Measurements from ENCODE around the gene DEFB108B. TPM values are rescaled to one million over a fixed set of nuclear protein-coding genes. Genes with fewer than 3 reads are reported as not detected.
A peak's percentile ranks its signal among the peaks of the same experiment; 100 is the strongest.
"Not testable (repeated sequence)": the region's sequence is repeated elsewhere in the genome, so short reads cannot be mapped to it uniquely, and the experiment has no call there.

Gene DEFB108B, protein sequence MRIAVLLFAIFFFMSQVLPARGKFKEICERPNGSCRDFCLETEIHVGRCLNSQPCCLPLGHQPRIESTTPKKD
- total RNA-seq (2014; rRNA removed; shearing (Covaris generic)) (not detected in 2 replicates), polyA plus RNA-seq (2016; fragmentation: Nextera tagmentation; extraction: Ambion mirVana) (not detected in 2 replicates)
- long read RNA-seq: 0 reads

DNA sequence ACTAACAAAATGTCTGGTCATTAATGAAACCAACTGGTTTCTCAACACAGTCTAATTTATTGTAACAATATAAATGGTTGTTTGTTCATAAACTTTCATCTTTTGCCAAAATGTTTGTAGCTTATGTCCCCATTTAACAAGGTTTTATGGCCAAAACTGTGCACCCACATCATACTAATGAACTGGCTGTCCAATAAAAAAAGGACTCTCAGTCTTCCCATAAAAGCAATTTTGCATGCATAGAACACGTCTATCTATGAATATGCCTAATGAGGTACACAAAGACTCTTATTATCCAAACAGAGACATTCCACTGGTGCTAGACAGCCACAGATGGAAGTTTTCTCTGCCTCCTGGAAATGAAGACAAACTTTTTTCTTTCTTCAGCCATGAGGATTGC is at the start of gene DEFB108B:
DEFB108B (plus strand) TSS at position 390 of the 400 bp plus-strand sequence; CDS start at position 390, 0 bp downstream.
- not testable (repeated sequence) for H3K4me3 Mint-ChIP-seq

DNA sequence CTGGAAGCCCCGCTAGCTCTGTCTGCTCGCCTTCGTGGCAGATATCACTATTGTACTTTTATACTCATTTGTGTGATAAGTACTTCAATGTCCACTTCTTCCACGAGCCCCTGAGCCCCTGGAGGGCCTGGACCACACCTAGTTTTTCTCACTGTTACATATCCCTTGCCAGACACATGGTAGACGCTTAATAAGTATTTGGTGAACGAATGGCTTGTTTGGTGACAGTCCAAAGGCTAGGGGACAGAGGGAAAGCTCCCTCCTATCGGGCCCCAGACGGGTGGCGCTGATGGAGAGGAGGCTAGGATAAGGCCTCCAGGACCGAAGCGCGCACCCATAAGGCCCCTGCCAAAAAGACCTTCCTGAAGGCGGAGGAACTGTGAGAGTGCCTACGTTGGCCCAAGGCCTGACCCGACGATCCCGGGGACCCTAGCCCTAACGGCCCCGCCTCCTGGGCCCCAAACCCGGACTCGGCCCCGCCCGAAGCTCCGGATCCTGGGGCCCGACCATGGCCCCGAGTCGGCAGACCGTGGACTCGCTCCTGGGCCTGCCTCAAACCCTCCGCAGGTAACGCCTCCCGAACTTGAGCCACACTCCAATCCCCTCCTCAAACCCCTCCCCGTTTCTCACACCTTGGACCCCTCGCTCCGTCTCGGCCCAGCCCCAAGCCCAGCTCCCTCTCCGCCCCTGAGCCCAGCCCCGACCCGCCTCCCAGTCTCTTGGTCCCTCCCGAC is 46.7 kb upstream of the DEFB108B start:
- peak overlapping the region; percentile 69 for H3K4me3 ChIP-seq
- H3K9me2 ChIP-seq (ENCODE audit: insufficient read depth); H3F3A ChIP-seq (replicated peaks; ENCODE audit: low read depth); H3K27me3 Mint-ChIP-seq (ENCODE audit: insufficient read depth, low read depth, poor library complexity); H2AFZ ChIP-seq; H3K27ac ChIP-seq (ENCODE audit: low read depth); H3K4me1 ChIP-seq (ENCODE audit: insufficient read depth); H4K20me1 ChIP-seq (replicated peaks; ENCODE audit: insufficient read depth); H3K36me3 ChIP-seq (ENCODE audit: insufficient read depth); H3K27me3 ChIP-seq (ENCODE audit: insufficient read depth); H3K36me3 Mint-ChIP-seq (ENCODE audit: low read depth); H3K79me2 ChIP-seq (replicated peaks; ENCODE audit: insufficient read depth); H3K9me3 Mint-ChIP-seq: not testable (repeated sequence)
- Mint-ChIP-seq H3K4me1 (peaks cover 31% of the 10 kb centered on the region), H3K27ac (peak overlapping the region; percentile 65; the same call in 1 of the 2 replicates), H3K4me3 (peak overlapping the region; percentile 76)
- H3K4me2 ChIP-seq: peak overlapping the region; percentile 89
- peak; percentile 67 for ATAC-seq
- DNase-seq (ENCODE audit: low spot score): peak; percentile 97

More for the DNA sequence above, at the start of gene DEFB108B:
- not testable (repeated sequence) for DNase-seq (ENCODE audit: low spot score); ATAC-seq; H2AFZ ChIP-seq; H3K36me3 ChIP-seq (ENCODE audit: insufficient read depth); H3K27me3 ChIP-seq (ENCODE audit: insufficient read depth); H3K27me3 Mint-ChIP-seq (ENCODE audit: insufficient read depth, low read depth, poor library complexity); H3K4me2 ChIP-seq; H3K4me3 ChIP-seq; H3K9me2 ChIP-seq (ENCODE audit: insufficient read depth); H3F3A ChIP-seq (replicated peaks; ENCODE audit: low read depth); H3K4me1 ChIP-seq (ENCODE audit: insufficient read depth); H3K4me1 Mint-ChIP-seq; H3K79me2 ChIP-seq (replicated peaks; ENCODE audit: insufficient read depth); H3K27ac ChIP-seq (ENCODE audit: low read depth); H3K27ac Mint-ChIP-seq; H4K20me1 ChIP-seq (replicated peaks; ENCODE audit: insufficient read depth)
- H3K36me3 Mint-ChIP-seq (ENCODE audit: low read depth): peaks cover 16% of the 10 kb centered on the region; the same call in 2 of the 3 replicates
- peaks cover 37% of the 10 kb centered on the region for H3K9me3 Mint-ChIP-seq

DNA sequence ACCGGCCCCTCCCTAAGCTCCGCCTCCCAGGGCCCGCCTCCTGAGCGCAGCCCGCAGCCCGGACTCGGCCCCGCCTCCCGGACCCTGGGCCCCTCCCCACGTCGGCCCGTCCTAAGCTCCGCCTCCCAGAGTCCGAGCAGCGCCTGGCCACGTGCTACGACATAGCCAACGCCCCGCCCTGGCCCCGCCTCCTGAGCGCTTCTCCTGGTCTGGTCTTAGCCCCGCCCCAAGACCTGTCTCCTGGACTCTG is 46.2 kb upstream of the DEFB108B start:
- H3K27me3 ChIP-seq (ENCODE audit: insufficient read depth); H2AFZ ChIP-seq; H3K27ac ChIP-seq (ENCODE audit: low read depth); H3K36me3 ChIP-seq (ENCODE audit: insufficient read depth); H3K79me2 ChIP-seq (replicated peaks; ENCODE audit: insufficient read depth); H3K9me3 Mint-ChIP-seq; H4K20me1 ChIP-seq (replicated peaks; ENCODE audit: insufficient read depth); H3K27me3 Mint-ChIP-seq (ENCODE audit: insufficient read depth, low read depth, poor library complexity); H3K4me1 ChIP-seq (ENCODE audit: insufficient read depth); H3K9me2 ChIP-seq (ENCODE audit: insufficient read depth); H3F3A ChIP-seq (replicated peaks; ENCODE audit: low read depth); H3K36me3 Mint-ChIP-seq (ENCODE audit: low read depth): not testable (repeated sequence)
- H3K4me1 Mint-ChIP-seq: peaks cover 26% of the 10 kb centered on the region
- H3K27ac Mint-ChIP-seq: peak overlapping the region; percentile 97
- Histone ChIP-seq H3K4me3 (peak overlapping the region; percentile 75), H3K4me2 (0 out of 2 replicates have a peak overlapping the region, but pooled peaks have one; percentile 60)
- TF ChIP-seq CREB1 (CRISPR knock-in tag; IDR thresholded peaks at IDR 0.05; ENCODE audit: low read depth): peak; percentile 27; the same call in 1 of the 2 replicates
- peak overlapping the region; percentile 96 for H3K4me3 Mint-ChIP-seq
- DNase-seq (ENCODE audit: low spot score): peak; percentile 98
- peak; percentile 85 for ATAC-seq

DNA sequence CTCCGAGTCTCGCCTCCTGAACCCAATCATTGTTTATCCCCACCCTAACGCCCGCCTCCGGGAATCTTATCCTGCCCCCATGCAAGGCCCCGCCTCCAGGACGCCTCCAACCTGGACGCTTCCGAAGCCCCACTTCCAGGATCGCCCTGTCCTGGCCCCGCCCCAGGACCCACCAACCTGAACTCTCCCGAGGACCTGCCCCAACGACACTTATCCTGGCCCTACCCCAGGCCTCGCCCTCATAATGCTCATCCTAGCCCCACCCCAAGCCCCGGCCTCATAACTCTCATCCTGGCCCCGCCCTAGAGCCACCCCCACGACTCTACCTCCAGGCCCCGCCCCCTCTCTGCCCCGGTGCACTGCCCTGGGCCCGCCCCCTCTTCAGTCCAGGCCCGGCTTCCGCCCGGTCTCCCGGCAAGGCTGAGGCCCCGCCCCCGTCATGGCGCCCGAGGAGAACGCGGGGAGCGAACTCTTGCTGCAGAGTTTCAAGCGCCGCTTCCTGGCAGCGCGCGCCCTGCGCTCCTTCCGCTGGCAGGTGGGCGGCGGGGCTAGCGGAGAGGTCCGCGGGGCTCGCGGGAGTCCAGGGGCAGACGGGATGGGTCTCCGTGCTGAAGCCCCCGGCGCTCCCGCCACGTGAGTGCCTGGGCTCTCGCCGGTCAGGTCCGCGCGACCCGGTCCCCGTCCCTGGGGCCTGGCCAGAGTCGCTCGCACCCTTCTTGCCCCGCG is 45.7 kb upstream of the DEFB108B start:
- Histone ChIP-seq H2AFZ (no peak overlapping the region), H3K79me2 (replicated peaks; ENCODE audit: insufficient read depth) (no peaks in the 10 kb centered on the region), H3K9me2 (ENCODE audit: insufficient read depth) (no peaks in the 10 kb centered on the region), H3K27me3 (ENCODE audit: insufficient read depth) (no peaks in the 10 kb centered on the region), H3K4me2 (peak overlapping the region; percentile 81), H3F3A (replicated peaks; ENCODE audit: low read depth) (no peaks in the 10 kb centered on the region), H4K20me1 (replicated peaks; ENCODE audit: insufficient read depth) (no peaks in the 10 kb centered on the region), H3K36me3 (ENCODE audit: insufficient read depth) (no peaks in the 10 kb centered on the region), H3K4me1 (ENCODE audit: insufficient read depth) (peaks cover 9% of the 10 kb centered on the region; the same call in 1 of the 2 replicates), H3K4me3 (peak overlapping the region; percentile 75), H3K27ac (ENCODE audit: low read depth) (peak overlapping the region; percentile 59; the same call in 1 of the 2 replicates)
- Mint-ChIP-seq H3K4me3 (peak overlapping the region; percentile 96), H3K27ac (peak overlapping the region; percentile 97), H3K4me1 (peaks cover 26% of the 10 kb centered on the region), H3K27me3 (ENCODE audit: insufficient read depth, low read depth, poor library complexity) (peaks cover 8% of the 10 kb centered on the region), H3K36me3 (ENCODE audit: low read depth) (peaks cover 6% of the 10 kb centered on the region; the same call in 2 of the 3 replicates), H3K9me3 (no peaks in the 10 kb centered on the region; the same call in 2 of the 3 replicates)
- DNase-seq (ENCODE audit: low spot score): peak; percentile 97
- peak; percentile 97 for ATAC-seq
- TF ChIP-seq ZNF114 (CRISPR knock-in tag; IDR thresholded peaks at IDR 0.05): no peak
- TF ChIP-seq POLR2AphosphoS5 (IDR thresholded peaks at IDR 0.05; ENCODE audit: low read depth): peak; percentile 82
- TF ChIP-seq ETS1 (IDR thresholded peaks at IDR 0.05): 0 out of 2 replicates have a peak, but pooled peaks have one; percentile 35
- no peak for TF ChIP-seq JUNB (IDR thresholded peaks at IDR 0.05; ENCODE audit: unreplicated experiment)
- TF ChIP-seq, protein P1, sequence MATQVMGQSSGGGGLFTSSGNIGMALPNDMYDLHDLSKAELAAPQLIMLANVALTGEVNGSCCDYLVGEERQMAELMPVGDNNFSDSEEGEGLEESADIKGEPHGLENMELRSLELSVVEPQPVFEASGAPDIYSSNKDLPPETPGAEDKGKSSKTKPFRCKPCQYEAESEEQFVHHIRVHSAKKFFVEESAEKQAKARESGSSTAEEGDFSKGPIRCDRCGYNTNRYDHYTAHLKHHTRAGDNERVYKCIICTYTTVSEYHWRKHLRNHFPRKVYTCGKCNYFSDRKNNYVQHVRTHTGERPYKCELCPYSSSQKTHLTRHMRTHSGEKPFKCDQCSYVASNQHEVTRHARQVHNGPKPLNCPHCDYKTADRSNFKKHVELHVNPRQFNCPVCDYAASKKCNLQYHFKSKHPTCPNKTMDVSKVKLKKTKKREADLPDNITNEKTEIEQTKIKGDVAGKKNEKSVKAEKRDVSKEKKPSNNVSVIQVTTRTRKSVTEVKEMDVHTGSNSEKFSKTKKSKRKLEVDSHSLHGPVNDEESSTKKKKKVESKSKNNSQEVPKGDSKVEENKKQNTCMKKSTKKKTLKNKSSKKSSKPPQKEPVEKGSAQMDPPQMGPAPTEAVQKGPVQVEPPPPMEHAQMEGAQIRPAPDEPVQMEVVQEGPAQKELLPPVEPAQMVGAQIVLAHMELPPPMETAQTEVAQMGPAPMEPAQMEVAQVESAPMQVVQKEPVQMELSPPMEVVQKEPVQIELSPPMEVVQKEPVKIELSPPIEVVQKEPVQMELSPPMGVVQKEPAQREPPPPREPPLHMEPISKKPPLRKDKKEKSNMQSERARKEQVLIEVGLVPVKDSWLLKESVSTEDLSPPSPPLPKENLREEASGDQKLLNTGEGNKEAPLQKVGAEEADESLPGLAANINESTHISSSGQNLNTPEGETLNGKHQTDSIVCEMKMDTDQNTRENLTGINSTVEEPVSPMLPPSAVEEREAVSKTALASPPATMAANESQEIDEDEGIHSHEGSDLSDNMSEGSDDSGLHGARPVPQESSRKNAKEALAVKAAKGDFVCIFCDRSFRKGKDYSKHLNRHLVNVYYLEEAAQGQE (IDR thresholded peaks at IDR 0.05; ENCODE audit: unreplicated experiment): no peak

Data from GM23338 (cell line).